ENCODE results near the gene SHROOM1.

Gene SHROOM1

GRCh38 chr5:132824426-132824825 is 6.0 kb downstream of the SHROOM1 start:
- DNase-seq (ENCODE audit: low read depth in 2 of 2) = no peak

GRCh38 chr5:132823481-132824050 is 6.9 kb downstream of the SHROOM1 start:
- DNase-seq (ENCODE audit: low read depth in 2 of 2) = no peak

- no peak for DNase-seq (ENCODE audit: low read depth in 2 of 2)
Measured at GRCh38 chr5:132822650-132823480, 7.6 kb downstream of the SHROOM1 start.

- DNase-seq (ENCODE audit: low read depth in 2 of 2) = no peak
Measured at GRCh38 chr5:132821791-132822190, 8.7 kb downstream of the SHROOM1 start.

GRCh38 chr5:132821350-132821749 is 9.1 kb downstream of the SHROOM1 start:
- no peak for DNase-seq (ENCODE audit: low read depth in 2 of 2)

- DNase-seq (ENCODE audit: low read depth in 2 of 2) = peak; percentile 71 to 77
Measured at GRCh38 chr5:132820162-132820754, 10.2 kb downstream of the SHROOM1 start.

GRCh38 chr5:132819468-132819867 is 11.0 kb downstream of the SHROOM1 start:
- no peak for DNase-seq (ENCODE audit: low read depth in 2 of 2)

GRCh38 chr5:132817011-132817410 is 13.4 kb downstream of the SHROOM1 start:
- DNase-seq (ENCODE audit: low read depth in 2 of 2) = no peak

GRCh38 chr5:132816554-132816953 is 13.9 kb downstream of the SHROOM1 start:
- no peak for DNase-seq (ENCODE audit: low read depth in 2 of 2)

GRCh38 chr5:132816083-132816482 is 14.4 kb downstream of the SHROOM1 start:
- DNase-seq (ENCODE audit: low read depth in 2 of 2) = no peak

GRCh38 chr5:132815454-132815853 is 15.0 kb downstream of the SHROOM1 start:
- no peak for DNase-seq (ENCODE audit: low read depth in 2 of 2)

GRCh38 chr5:132814503-132815294 is 15.7 kb downstream of the SHROOM1 start:
- no peak for DNase-seq (ENCODE audit: low read depth in 2 of 2)

- no peak for DNase-seq (ENCODE audit: low read depth in 2 of 2)
Measured at GRCh38 chr5:132813599-132814502, 16.6 kb downstream of the SHROOM1 start.

GRCh38 chr5:132812781-132813598 is 17.5 kb downstream of the SHROOM1 start, which contains the start of gene SOWAHA:
Gene SOWAHA, plus strand, starts transcription at chr5:132813302. Its CDS starts 320 bp downstream, at chr5:132813622.
- no peak for DNase-seq (ENCODE audit: low read depth in 2 of 2)

GRCh38 chr5:132812123-132812765 is 18.2 kb downstream of the SHROOM1 start:
- no peak for DNase-seq (ENCODE audit: low read depth in 2 of 2)

GRCh38 chr5:132810605-132811004 is 19.8 kb downstream of the SHROOM1 start:
- no peak for DNase-seq (ENCODE audit: low read depth in 2 of 2)

- no peak for DNase-seq (ENCODE audit: low read depth in 2 of 2)
Measured at GRCh38 chr5:132808866-132809265, 21.6 kb downstream of the SHROOM1 start.

GRCh38 chr5:132808448-132808847 is 22.0 kb downstream of the SHROOM1 start:
- DNase-seq (ENCODE audit: low read depth in 2 of 2) = no peak

GRCh38 chr5:132807163-132807838 is 23.1 kb downstream of the SHROOM1 start:
- no peak for DNase-seq (ENCODE audit: low read depth in 2 of 2)

Measured in stimulated activated CD4-positive, alpha-beta T cell treated with anti-CD3 and anti-CD28 coated beads, Interleukin-1b, Interleukin-23, amount 100 ng/mL, for 1 hour (primary cell).